Measurements from ENCODE around the gene NDUFAB1. TPM values are rescaled to one million over a fixed set of nuclear protein-coding genes. Genes with fewer than 3 reads are reported as not detected.

Gene NDUFAB1
- total and polyA plus RNA-seq, 2 of the 13 experiments (the other 11 are each of a cell fraction or from before 2014, with no cell fraction given), result 221 to 601 TPM

- no peak for TF ChIP-seq SOX13 (IDR thresholded peaks at IDR 0.05)
- peak in 1 of 2 experiments; percentile 74; a peak in 1 of 4 replicates for TF ChIP-seq SOX13 (CRISPR knock-in tag; conservative IDR thresholded peaks at IDR 0.05 in 1 of 2, IDR thresholded peaks at IDR 0.05 in 1 of 2)
- peak; percentile 82 for TF ChIP-seq ZNF713 (CRISPR knock-in tag; IDR thresholded peaks at IDR 0.05)
- peak; percentile 90; the same call in 1 of the 2 replicates for TF ChIP-seq HOXD1 (CRISPR knock-in tag; IDR thresholded peaks at IDR 0.05)
- TF ChIP-seq, protein P1, sequence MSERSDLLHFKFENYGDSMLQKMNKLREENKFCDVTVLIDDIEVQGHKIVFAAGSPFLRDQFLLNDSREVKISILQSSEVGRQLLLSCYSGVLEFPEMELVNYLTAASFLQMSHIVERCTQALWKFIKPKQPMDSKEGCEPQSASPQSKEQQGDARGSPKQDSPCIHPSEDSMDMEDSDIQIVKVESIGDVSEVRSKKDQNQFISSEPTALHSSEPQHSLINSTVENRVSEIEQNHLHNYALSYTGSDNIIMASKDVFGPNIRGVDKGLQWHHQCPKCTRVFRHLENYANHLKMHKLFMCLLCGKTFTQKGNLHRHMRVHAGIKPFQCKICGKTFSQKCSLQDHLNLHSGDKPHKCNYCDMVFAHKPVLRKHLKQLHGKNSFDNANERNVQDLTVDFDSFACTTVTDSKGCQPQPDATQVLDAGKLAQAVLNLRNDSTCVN (CRISPR knock-in tag; IDR thresholded peaks at IDR 0.05; ENCODE audit: borderline replicate concordance), result no peak; the same call in 1 of the 2 replicates
- TF ChIP-seq ZNF597 (CRISPR knock-in tag; IDR thresholded peaks at IDR 0.05), result peak; percentile 99
- peak; percentile 75; the same call in 1 of the 2 replicates for TF ChIP-seq FLYWCH1 (CRISPR knock-in tag; IDR thresholded peaks at IDR 0.05)
- no peak for TF ChIP-seq REL (CRISPR knock-in tag; conservative IDR thresholded peaks at IDR 0.05)
- TF ChIP-seq, protein P2, sequence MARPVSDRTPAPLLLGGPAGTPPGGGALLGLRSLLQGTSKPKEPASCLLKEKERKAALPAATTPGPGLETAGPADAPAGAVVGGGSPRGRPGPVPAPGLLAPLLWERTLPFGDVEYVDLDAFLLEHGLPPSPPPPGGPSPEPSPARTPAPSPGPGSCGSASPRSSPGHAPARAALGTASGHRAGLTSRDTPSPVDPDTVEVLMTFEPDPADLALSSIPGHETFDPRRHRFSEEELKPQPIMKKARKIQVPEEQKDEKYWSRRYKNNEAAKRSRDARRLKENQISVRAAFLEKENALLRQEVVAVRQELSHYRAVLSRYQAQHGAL (CRISPR knock-in tag; IDR thresholded peaks at IDR 0.05; ENCODE audit: not compliant biosample characterization), result peak; percentile 94
- TF ChIP-seq ZNF776 (CRISPR knock-in tag; IDR thresholded peaks at IDR 0.05), result peak; percentile 95
- TF ChIP-seq ZSCAN12 (CRISPR knock-in tag; IDR thresholded peaks at IDR 0.05), result peak; percentile 94; the same call in 1 of the 2 replicates
- TF ChIP-seq TCF7L2 (IDR thresholded peaks at IDR 0.05; ENCODE audit: low read depth, low read length), result no peak
- no peak for TF ChIP-seq SP2 (CRISPR knock-in tag; IDR thresholded peaks at IDR 0.05)
- no peak; the same call in 1 of the 2 replicates for TF ChIP-seq ZNF616 (CRISPR knock-in tag; IDR thresholded peaks at IDR 0.05; ENCODE audit: low read depth)
- peak; percentile 96 for TF ChIP-seq ZNF143 (CRISPR knock-in tag; IDR thresholded peaks at IDR 0.05)
- TF ChIP-seq ZNF343 (CRISPR knock-in tag; IDR thresholded peaks at IDR 0.05), result peak; percentile 87
- no peak for TF ChIP-seq RBAK (CRISPR knock-in tag; IDR thresholded peaks at IDR 0.05)
- TF ChIP-seq IRX3 (CRISPR knock-in tag; IDR thresholded peaks at IDR 0.05; ENCODE audit: borderline replicate concordance, low read depth), result 0 out of 2 replicates have a peak, but pooled peaks have one; percentile 86
- TF ChIP-seq IKZF5 (CRISPR knock-in tag; IDR thresholded peaks at IDR 0.05), result peak; percentile 91
- peak; percentile 59; the same call in 1 of the 2 replicates for TF ChIP-seq ZNF281 (CRISPR knock-in tag; IDR thresholded peaks at IDR 0.05; ENCODE audit: borderline replicate concordance)
- TF ChIP-seq ZFP36 (IDR thresholded peaks at IDR 0.05; ENCODE audit: borderline replicate concordance, low read depth, low read length, partially characterized antibody), result peak; percentile 24
- TF ChIP-seq ZNF564 (CRISPR knock-in tag; IDR thresholded peaks at IDR 0.05), result peak; percentile 93
Measured at GRCh38 chr16:23595951-23596720, at the start of gene NDUFAB1 (continued).

Data from HepG2 (cell line).